MM.1S (cell line): ENCODE data around the gene CPNE1.

Experiments
- DNase-seq: peaks from one replicate; pipeline ENCODE4 v3.0.0-alpha.2; 2015
- H2AFZ ChIP-seq: fragments of 300-600 bp; sonication (generic); 2 replicates; pipeline ENCODE4 v1.6.0; 2016; ENCODE audit warnings: antibody characterized with exemption, low read length
- H3F3A ChIP-seq: fragments of 300-600 bp; sonication (generic); 2 replicates; pipeline ENCODE4 v1.6.1; 2016; ENCODE audit warnings: mild to moderate bottlenecking, antibody characterized with exemption, low read length, moderate library complexity, mixed read lengths; ENCODE audit not compliant: insufficient read depth
- H3K27ac ChIP-seq: fragments of 300-600 bp; sonication (generic); 2 replicates; pipeline ENCODE4 v1.5.1; 2016; ENCODE audit warnings: mild to moderate bottlenecking, low read length
- H3K27me3 ChIP-seq: fragments of 300-600 bp; sonication (generic); replicated peaks from 2 replicates; pipeline ENCODE4 v1.6.0; 2016; ENCODE audit warnings: low read length; ENCODE audit not compliant: insufficient read depth
- H3K36me3 ChIP-seq: fragments of 300-600 bp; sonication (generic); replicated peaks from 2 replicates; pipeline ENCODE4 v1.6.1; 2016; ENCODE audit warnings: mild to moderate bottlenecking, low read length, mixed read lengths; ENCODE audit not compliant: insufficient read depth
- H3K4me1 ChIP-seq: fragments of 300-600 bp; sonication (generic); 2 replicates; pipeline ENCODE4 v1.6.1; 2016; ENCODE audit warnings: low read length, mixed read lengths
- H3K4me2 ChIP-seq: fragments of 300-600 bp; sonication (generic); 2 replicates; pipeline ENCODE4 v1.6.0; 2016; ENCODE audit warnings: low read depth, low read length
- H3K4me3 ChIP-seq: fragments of 300-600 bp; sonication (generic); 2 replicates; pipeline ENCODE4 v1.5.1; 2016; ENCODE audit warnings: low read length, mixed read lengths
- H3K79me2 ChIP-seq: fragments of 300-600 bp; sonication (generic); 2 replicates; pipeline ENCODE4 v1.6.1; 2016; ENCODE audit warnings: mixed run types, low read length, mixed read lengths
- H3K9ac ChIP-seq: fragments of 300-600 bp; sonication (generic); 2 replicates; pipeline ENCODE4 v1.6.1; 2016; ENCODE audit warnings: low read length, mixed read lengths
- H3K9me2 ChIP-seq: fragments of 300-600 bp; sonication (generic); replicated peaks from 2 replicates; pipeline ENCODE4 v1.6.1; 2016; ENCODE audit warnings: mild to moderate bottlenecking, low read length, mixed read lengths; ENCODE audit not compliant: insufficient read depth
- H3K9me3 ChIP-seq: fragments of 300-600 bp; sonication (generic); replicated peaks from 2 replicates; pipeline ENCODE4 v1.6.1; 2016; ENCODE audit warnings: mild to moderate bottlenecking, low read length, mixed read lengths; ENCODE audit not compliant: insufficient read depth
- H4K20me1 ChIP-seq: fragments of 300-600 bp; sonication (generic); 2 replicates; pipeline ENCODE4 v1.6.1; 2016; ENCODE audit warnings: mild to moderate bottlenecking, low read length, moderate library complexity, mixed read lengths; ENCODE audit not compliant: insufficient read depth
- EZH2 ChIP-seq: fragments of 300-600 bp; sonication (generic); optimal IDR thresholded peaks from 2 replicates; pipeline ENCODE3; 2017; ENCODE audit warnings: low read depth, mild to moderate bottlenecking, antibody characterized with exemption, low read length, mixed read lengths
- EZH2phosphoT487 ChIP-seq: fragments of 300-600 bp; sonication (generic); IDR thresholded peaks from 2 replicates; pipeline ENCODE4 v1.6.1; 2018; ENCODE audit warnings: antibody characterized with exemption, low read length
- TF ChIP-seq, protein P1 (sequence below): fragments of 300-600 bp; sonication (generic); IDR thresholded peaks from 2 replicates; pipeline ENCODE4 v1.5.1; 2016; ENCODE audit warnings: antibody characterized with exemption, low read length, mixed read lengths

The CPNE1 gene

DNA sequence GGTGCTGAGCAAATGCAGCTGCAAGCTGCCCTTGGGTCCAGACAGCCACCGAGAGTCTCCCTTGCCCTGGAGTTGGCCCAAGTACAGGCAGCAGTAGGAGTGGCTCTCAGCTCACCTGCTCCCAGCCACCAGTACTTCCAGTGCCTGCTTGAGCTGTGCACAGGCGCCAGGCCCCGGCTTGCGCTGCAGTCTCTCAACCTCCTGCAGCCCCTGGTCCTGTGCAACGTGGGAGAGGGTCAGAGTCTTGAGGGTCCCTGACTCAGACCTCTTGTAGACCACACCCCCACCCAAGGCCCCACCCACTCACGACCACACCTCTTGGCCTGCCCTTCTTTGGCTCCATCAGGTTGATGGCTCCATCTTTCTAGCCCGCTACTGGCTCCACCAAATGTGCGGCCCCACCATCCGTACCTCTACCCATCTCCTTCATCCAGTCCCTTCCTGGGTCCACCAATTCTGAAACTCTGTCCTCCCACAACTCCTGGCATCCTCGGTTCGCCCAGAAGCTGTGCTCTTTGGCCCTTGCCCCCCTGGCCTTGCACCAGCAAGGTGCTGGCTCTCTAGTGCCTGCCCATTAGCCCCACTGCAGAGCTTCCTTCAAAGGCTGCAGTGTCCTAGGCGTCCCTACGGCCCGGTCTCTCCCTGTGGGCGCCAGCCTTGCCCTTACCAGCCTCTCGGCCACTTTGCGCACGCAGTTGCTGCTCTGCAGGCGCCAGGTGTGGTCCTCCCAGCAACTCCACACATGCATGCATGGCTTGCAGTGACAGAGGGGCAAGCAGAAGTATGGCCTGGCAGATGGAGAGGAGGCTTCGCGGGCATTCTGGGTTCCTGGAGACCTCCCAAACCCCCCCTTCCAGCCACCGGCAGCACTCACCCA lies 65.6 kb downstream of the CPNE1 start:
- H3K79me2 ChIP-seq: no peaks in the 10 kb centered on the region
- H2AFZ ChIP-seq: no peak overlapping the region
- H3K4me3 ChIP-seq: no peak overlapping the region
- TF ChIP-seq EZH2 (no peak), EZH2phosphoT487 (no peak)
- TF ChIP-seq, protein P1, sequence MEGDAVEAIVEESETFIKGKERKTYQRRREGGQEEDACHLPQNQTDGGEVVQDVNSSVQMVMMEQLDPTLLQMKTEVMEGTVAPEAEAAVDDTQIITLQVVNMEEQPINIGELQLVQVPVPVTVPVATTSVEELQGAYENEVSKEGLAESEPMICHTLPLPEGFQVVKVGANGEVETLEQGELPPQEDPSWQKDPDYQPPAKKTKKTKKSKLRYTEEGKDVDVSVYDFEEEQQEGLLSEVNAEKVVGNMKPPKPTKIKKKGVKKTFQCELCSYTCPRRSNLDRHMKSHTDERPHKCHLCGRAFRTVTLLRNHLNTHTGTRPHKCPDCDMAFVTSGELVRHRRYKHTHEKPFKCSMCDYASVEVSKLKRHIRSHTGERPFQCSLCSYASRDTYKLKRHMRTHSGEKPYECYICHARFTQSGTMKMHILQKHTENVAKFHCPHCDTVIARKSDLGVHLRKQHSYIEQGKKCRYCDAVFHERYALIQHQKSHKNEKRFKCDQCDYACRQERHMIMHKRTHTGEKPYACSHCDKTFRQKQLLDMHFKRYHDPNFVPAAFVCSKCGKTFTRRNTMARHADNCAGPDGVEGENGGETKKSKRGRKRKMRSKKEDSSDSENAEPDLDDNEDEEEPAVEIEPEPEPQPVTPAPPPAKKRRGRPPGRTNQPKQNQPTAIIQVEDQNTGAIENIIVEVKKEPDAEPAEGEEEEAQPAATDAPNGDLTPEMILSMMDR: no peak
- H3K4me2 ChIP-seq: no peak overlapping the region
- H3F3A ChIP-seq: no peaks in the 10 kb centered on the region
- no peak overlapping the region for H3K27ac ChIP-seq
- no peak for DNase-seq
- peaks cover 6% of the 10 kb centered on the region for H3K4me1 ChIP-seq
- no peak overlapping the region for H3K9ac ChIP-seq
- H3K27me3 ChIP-seq: peaks cover 8% of the 10 kb centered on the region
- no peaks in the 10 kb centered on the region for H3K9me2 ChIP-seq
- no peaks in the 10 kb centered on the region for H4K20me1 ChIP-seq
- no peaks in the 10 kb centered on the region for H3K36me3 ChIP-seq
- H3K9me3 ChIP-seq: no peaks in the 10 kb centered on the region

DNA sequence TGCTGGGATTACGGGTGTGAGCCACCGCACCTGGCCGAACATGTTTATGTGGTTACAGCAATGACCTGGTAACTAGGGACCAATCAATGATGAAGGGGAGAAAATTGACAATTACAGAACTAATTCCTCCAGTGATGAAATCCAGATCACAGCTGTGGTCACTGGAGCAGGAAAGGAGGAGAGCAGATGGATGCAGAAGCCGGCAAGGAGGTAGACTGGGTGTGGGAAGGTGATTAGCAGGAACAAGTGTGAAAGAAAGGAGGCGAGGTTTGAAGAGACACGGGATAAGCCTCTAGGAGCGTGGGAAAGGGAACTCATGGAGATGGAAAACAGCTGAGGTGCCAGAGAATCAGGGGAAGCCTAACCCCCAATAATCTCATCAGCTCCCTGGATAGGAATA lies 66.2 kb downstream of the CPNE1 start:
- TF ChIP-seq EZH2phosphoT487: no peak
- TF ChIP-seq, protein P1: no peak
- TF ChIP-seq EZH2: no peak
- Histone ChIP-seq H3K79me2 (no peaks in the 10 kb centered on the region), H3K27ac (no peak overlapping the region), H3K9me2 (no peaks in the 10 kb centered on the region), H3K4me2 (no peak overlapping the region), H2AFZ (no peak overlapping the region), H4K20me1 (no peaks in the 10 kb centered on the region), H3K4me3 (no peak overlapping the region), H3K36me3 (no peaks in the 10 kb centered on the region), H3K27me3 (peaks cover 8% of the 10 kb centered on the region), H3K9me3 (no peaks in the 10 kb centered on the region), H3F3A (no peaks in the 10 kb centered on the region), H3K9ac (no peak overlapping the region), H3K4me1 (peaks cover 6% of the 10 kb centered on the region)
- no peak for DNase-seq

DNA sequence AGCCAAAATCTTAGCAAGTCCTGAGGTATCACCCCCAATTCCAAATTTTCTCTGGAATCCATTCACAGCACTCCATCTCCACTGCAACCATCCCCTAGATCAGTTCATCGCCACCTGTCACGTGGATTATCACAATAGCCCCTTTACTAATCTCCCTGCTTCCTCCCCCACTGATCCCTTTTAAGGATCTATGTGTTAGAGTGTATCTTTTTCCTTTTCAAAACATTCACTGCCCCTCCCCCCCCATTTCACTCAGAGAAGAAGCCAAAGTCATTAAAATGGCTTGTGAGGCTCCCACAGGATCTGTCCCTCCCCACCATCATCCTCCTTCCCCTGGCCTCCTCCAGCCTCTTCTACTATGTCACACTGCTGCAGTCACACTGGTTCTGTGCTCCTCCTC lies 67.5 kb downstream of the CPNE1 start:
- no peaks in the 10 kb centered on the region for H3F3A ChIP-seq
- H2AFZ ChIP-seq: no peak overlapping the region
- peaks cover 6% of the 10 kb centered on the region for H3K4me1 ChIP-seq

More for the DNA sequence above, 67.5 kb downstream of the CPNE1 start:
- Histone ChIP-seq H3K4me3 (no peak overlapping the region), H3K36me3 (no peaks in the 10 kb centered on the region), H3K9ac (no peak overlapping the region), H4K20me1 (no peaks in the 10 kb centered on the region), H3K9me3 (no peaks in the 10 kb centered on the region), H3K27me3 (peaks cover 8% of the 10 kb centered on the region), H3K4me2 (no peak overlapping the region), H3K9me2 (no peaks in the 10 kb centered on the region), H3K79me2 (no peaks in the 10 kb centered on the region), H3K27ac (no peak overlapping the region)
- TF ChIP-seq, protein P1: no peak
- no peak for TF ChIP-seq EZH2
- TF ChIP-seq EZH2phosphoT487: no peak
- DNase-seq: no peak
